Liver (tissue), 9 donors: ENCODE measurements around the gene NDUFA13. TPM values are rescaled to one million over a fixed set of nuclear protein-coding genes. Genes with fewer than 3 reads are reported as not detected.

ENCODE experiments used
- DNase-seq: peaks from one replicate; pipeline ENCODE4 v3.0.0-alpha.2; 2017; ENCODE audit warnings: low spot score
- H3K27ac ChIP-seq, 2 donors: one replicate each; pipeline ENCODE4 v1.7.0; 2013; ENCODE audit warnings: inconsistent platforms in 2 of 2, low read length in 2 of 2, control low read depth in 1 of 2, low read depth in 1 of 2, mild to moderate bottlenecking in 1 of 2
- H3K27me3 ChIP-seq, 4 donors: one replicate each; pipeline versions ENCODE4 v1.6.1 to v1.7.0; 2013; ENCODE audit warnings: low read length in 3 of 4, inconsistent platforms in 1 of 4, mild to moderate bottlenecking in 1 of 4, moderate library complexity in 1 of 4; ENCODE audit not compliant: control insufficient read depth in 4 of 4, insufficient read depth in 4 of 4
- H3K36me3 ChIP-seq, 4 donors: one replicate each; pipeline versions ENCODE4 v1.6.1 to v1.7.0; 2013; ENCODE audit warnings: low read length in 3 of 4, mild to moderate bottlenecking in 3 of 4, low read depth in 1 of 4, moderate library complexity in 1 of 4; ENCODE audit not compliant: control insufficient read depth in 4 of 4, insufficient read depth in 3 of 4
- H3K4me1 ChIP-seq, 4 donors: one replicate each; pipeline versions ENCODE4 v1.6.1 to v1.7.0; 2013; ENCODE audit warnings: low read length in 3 of 4, mild to moderate bottlenecking in 3 of 4, moderate library complexity in 1 of 4; ENCODE audit not compliant: control insufficient read depth in 4 of 4, insufficient read depth in 4 of 4
- H3K4me3 ChIP-seq, 3 donors: one replicate each; pipeline versions ENCODE4 v1.6.1 to v1.7.0; 2013; ENCODE audit warnings: low read length in 3 of 3, control low read depth in 1 of 3, low read depth in 1 of 3, mild to moderate bottlenecking in 1 of 3
- H3K9ac ChIP-seq, 2 donors: one replicate each; pipeline ENCODE4 v1.7.0; 2013; ENCODE audit warnings: low read length in 2 of 2, mild to moderate bottlenecking in 2 of 2, moderate library complexity in 2 of 2, control low read depth in 1 of 2, low read depth in 1 of 2
- H3K9me3 ChIP-seq, 4 donors: one replicate each; pipeline versions ENCODE4 v1.6.1 to v1.7.0; 2013; ENCODE audit warnings: low read length in 3 of 4; ENCODE audit not compliant: control insufficient read depth in 4 of 4
- EGR1 ChIP-seq, 2 donors: IDR thresholded peaks; 2 replicates each; pipeline ENCODE4 v1.6.1; 2016 to 2018; ENCODE audit warnings: antibody characterized with exemption in 2 of 2, low read depth in 2 of 2
- FOXA1 ChIP-seq: IDR thresholded peaks from 2 replicates; pipeline ENCODE4 v1.6.1; 2016; ENCODE audit warnings: antibody characterized with exemption
- GABPA ChIP-seq, 2 donors: IDR thresholded peaks in 1 of 2; conservative IDR thresholded peaks in 1 of 2; 2 replicates each; pipeline ENCODE4 v1.6.1; 2016; ENCODE audit warnings: antibody characterized with exemption in 2 of 2, mild to moderate bottlenecking in 1 of 2, moderate library complexity in 1 of 2
- HNF4G ChIP-seq: IDR thresholded peaks from 2 replicates; pipeline ENCODE4 v1.6.1; 2016; ENCODE audit warnings: antibody characterized with exemption
- JUND ChIP-seq, 2 donors: IDR thresholded peaks; 2 replicates each; pipeline ENCODE4 v1.6.1; 2016; ENCODE audit warnings: antibody characterized with exemption in 2 of 2
- RAD21 ChIP-seq, 2 donors: IDR thresholded peaks; 2 replicates each; pipeline ENCODE4 v1.6.1; 2016; ENCODE audit warnings: antibody characterized with exemption in 2 of 2, mild to moderate bottlenecking in 2 of 2
- REST ChIP-seq: IDR thresholded peaks from 2 replicates; pipeline ENCODE4 v1.6.1; 2016; ENCODE audit warnings: antibody characterized with exemption, mild to moderate bottlenecking
- RXRA ChIP-seq, 2 donors: IDR thresholded peaks; 2 replicates each; pipeline ENCODE4 v1.6.1; 2017 to 2018; ENCODE audit warnings: antibody characterized with exemption in 2 of 2, mild to moderate bottlenecking in 1 of 2
- SP1 ChIP-seq: IDR thresholded peaks from 2 replicates; pipeline ENCODE4 v1.6.1; 2018; ENCODE audit warnings: antibody characterized with exemption, mild to moderate bottlenecking
- TAF1 ChIP-seq: conservative IDR thresholded peaks from 2 replicates; pipeline ENCODE4 v1.6.1; 2016; ENCODE audit warnings: antibody characterized with exemption, mild to moderate bottlenecking
- YY1 ChIP-seq: IDR thresholded peaks from 2 replicates; pipeline ENCODE4 v1.6.1; 2016; ENCODE audit warnings: antibody characterized with exemption, mild to moderate bottlenecking
- ZBTB33 ChIP-seq: IDR thresholded peaks from 2 replicates; pipeline ENCODE4 v1.6.1; 2016; ENCODE audit warnings: antibody characterized with exemption
- WGBS: extraction: QIAGEN DNeasy Blood & Tissue Kit; methylation state at CpG from one replicate; pipeline ENCODE4 v1.1.7; 2013; 5-methylcytosine and 5-hydroxymethylcytosine counted together
- polyA plus RNA-seq, 2 donors: library from polyadenylated mRNA; stranded (reverse) in 1 of 2; unstranded in 1 of 2; fragments of 200-250 nt in 1 of 2; fragments of >200 nt in 1 of 2; fragmentation: Nextera tagmentation in 1 of 2; extraction: Ambion mirVana in 1 of 2; gene quantifications; one replicate each; pipeline versions ENCODE4 v1.2.1 to v1.2.3, GENCODE V29; 2013 to 2015
- total RNA-seq, 2 donors: library from RNA; depleted of rRNA; stranded (reverse); fragments of >200 nt; gene quantifications; one replicate each; pipeline ENCODE4 v1.2.3, GENCODE V29; 2014
- TF ChIP-seq, protein P1 (sequence below): IDR thresholded peaks from 2 replicates; pipeline ENCODE4 v1.6.1; 2016; ENCODE audit warnings: antibody characterized with exemption
- TF ChIP-seq, protein P2 (sequence below): IDR thresholded peaks from 2 replicates; pipeline ENCODE4 v1.6.1; 2016; ENCODE audit warnings: antibody characterized with exemption
- donor health status: healthy.
- donor health status: healthy.
- donor health status: healthy.
- donor health status: healthy.
- donor health status: healthy.

The NDUFA13 gene
- total and polyA plus RNA-seq, 4 donors = 45.3 to 239 (median 130) TPM

DNA sequence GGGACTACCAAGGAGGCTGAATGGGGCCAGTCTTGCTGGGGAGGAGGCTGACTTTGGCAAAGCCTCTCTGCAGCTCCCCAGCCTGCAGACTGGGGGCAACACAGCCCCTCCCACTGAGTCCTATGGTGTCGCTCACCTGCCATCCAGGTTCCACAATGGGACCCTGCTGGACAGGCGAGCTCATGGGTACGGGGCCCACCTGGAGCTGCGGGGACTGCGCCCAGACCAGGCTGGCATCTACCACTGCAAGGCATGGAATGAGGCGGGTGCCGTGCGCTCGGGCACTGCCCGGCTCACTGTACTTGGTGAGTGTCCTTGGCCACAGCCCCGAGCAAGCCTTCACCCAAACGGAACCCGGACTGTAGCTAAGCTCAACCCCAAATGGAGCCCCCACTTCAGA lies 27.1 kb downstream of the NDUFA13 start:
- Histone ChIP-seq H3K4me3 (no peak overlapping the region), H3K27ac (no peak overlapping the region), H3K36me3 (no peaks in the 10 kb centered on the region), H3K27me3 (peaks cover 0 to 6% (median 2%) of the 10 kb centered on the region in 4 donors), H3K9me3 (peaks cover 0 to 3% (median 0%) of the 10 kb centered on the region in 4 donors), H3K9ac (no peak overlapping the region), H3K4me1 (peaks cover 0 to 9% (median 5%) of the 10 kb centered on the region in 4 donors)
- TF ChIP-seq FOXA1 = no peak
- DNase-seq = no peak
- 95% methylated on average over 13 of the region's 13 CpGs for WGBS

GRCh38 chr19:19543640-19544039 lies 27.6 kb downstream of the NDUFA13 start:
- H3K27me3 ChIP-seq = peaks cover 0 to 4% (median 2%) of the 10 kb centered on the region in 4 donors
- no peak for TF ChIP-seq SP1
- no peak for TF ChIP-seq GABPA (IDR thresholded peaks at IDR 0.05 in 1 of 2, conservative IDR thresholded peaks at IDR 0.05 in 1 of 2)
- no peak for TF ChIP-seq RXRA (IDR thresholded peaks at IDR 0.05)
- no peak for TF ChIP-seq FOXA1
- TF ChIP-seq EGR1 (IDR thresholded peaks at IDR 0.05; ENCODE audit: low read depth in 2 of 2) = no peak
- no peak for TF ChIP-seq JUND (IDR thresholded peaks at IDR 0.05)
- no peak for TF ChIP-seq REST
- TF ChIP-seq HNF4G = no peak
- no peak for TF ChIP-seq YY1
- no peak for TF ChIP-seq RAD21 (IDR thresholded peaks at IDR 0.05)
- 89% methylated on average over 19 of the region's 19 CpGs for WGBS
- peaks cover 0 to 9% (median 4%) of the 10 kb centered on the region in 4 donors for H3K4me1 ChIP-seq
- no peaks in the 10 kb centered on the region for H3K36me3 ChIP-seq
- DNase-seq = no peak
- no peak overlapping the region for H3K4me3 ChIP-seq
- H3K27ac ChIP-seq = no peak overlapping the region
- no peak overlapping the region for H3K9ac ChIP-seq
- peaks cover 0 to 3% (median 0%) of the 10 kb centered on the region in 4 donors for H3K9me3 ChIP-seq

DNA sequence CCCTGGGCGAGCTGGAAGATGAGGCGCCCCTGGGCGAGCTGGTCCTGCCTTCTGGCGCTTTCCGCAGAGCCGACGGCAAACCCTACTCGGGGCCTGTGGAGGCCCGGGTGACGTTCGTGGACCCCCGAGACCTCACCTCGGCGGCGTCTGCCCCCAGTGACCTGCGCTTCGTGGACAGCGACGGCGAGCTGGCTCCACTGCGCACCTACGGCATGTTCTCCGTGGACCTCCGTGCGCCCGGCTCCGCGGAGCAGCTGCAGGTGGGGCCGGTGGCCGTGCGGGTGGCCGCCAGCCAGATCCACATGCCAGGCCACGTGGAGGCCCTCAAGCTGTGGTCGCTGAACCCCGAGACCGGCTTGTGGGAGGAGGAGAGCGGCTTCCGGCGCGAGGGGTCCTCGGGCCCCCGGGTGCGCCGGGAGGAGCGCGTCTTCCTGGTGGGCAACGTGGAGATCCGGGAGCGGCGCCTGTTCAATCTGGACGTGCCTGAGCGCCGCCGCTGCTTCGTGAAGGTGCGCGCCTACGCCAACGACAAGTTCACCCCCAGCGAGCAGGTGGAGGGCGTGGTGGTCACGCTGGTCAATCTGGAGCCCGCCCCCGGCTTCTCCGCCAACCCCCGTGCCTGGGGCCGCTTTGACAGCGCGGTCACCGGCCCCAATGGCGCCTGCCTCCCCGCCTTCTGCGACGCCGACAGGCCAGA lies 28.4 kb downstream of the NDUFA13 start:
- DNase-seq = no peak
- Histone ChIP-seq H3K9ac (no peak overlapping the region), H3K4me3 (no peak overlapping the region), H3K4me1 (peaks cover 0 to 9% (median 4%) of the 10 kb centered on the region in 4 donors), H3K27ac (no peak overlapping the region), H3K36me3 (no peaks in the 10 kb centered on the region), H3K27me3 (peaks cover 0 to 6% (median 2%) of the 10 kb centered on the region in 4 donors), H3K9me3 (peaks cover 0 to 3% (median 0%) of the 10 kb centered on the region in 4 donors)
- 90% methylated on average over 75 of the region's 75 CpGs for WGBS
- TF ChIP-seq EGR1 (IDR thresholded peaks at IDR 0.05; ENCODE audit: low read depth in 2 of 2) (no peak), TAF1 (no peak), RXRA (IDR thresholded peaks at IDR 0.05) (no peak), SP1 (no peak), GABPA (IDR thresholded peaks at IDR 0.05 in 1 of 2, conservative IDR thresholded peaks at IDR 0.05 in 1 of 2) (no peak), FOXA1 (no peak), RAD21 (IDR thresholded peaks at IDR 0.05) (no peak), REST (no peak), ZBTB33 (no peak)
- TF ChIP-seq, protein P1, sequence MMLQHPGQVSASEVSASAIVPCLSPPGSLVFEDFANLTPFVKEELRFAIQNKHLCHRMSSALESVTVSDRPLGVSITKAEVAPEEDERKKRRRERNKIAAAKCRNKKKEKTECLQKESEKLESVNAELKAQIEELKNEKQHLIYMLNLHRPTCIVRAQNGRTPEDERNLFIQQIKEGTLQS = no peak
- TF ChIP-seq, protein P2, sequence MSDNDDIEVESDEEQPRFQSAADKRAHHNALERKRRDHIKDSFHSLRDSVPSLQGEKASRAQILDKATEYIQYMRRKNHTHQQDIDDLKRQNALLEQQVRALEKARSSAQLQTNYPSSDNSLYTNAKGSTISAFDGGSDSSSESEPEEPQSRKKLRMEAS = no peak
